ENCODE measurements around the gene FAM107B. TPM values are rescaled to one million over a fixed set of nuclear protein-coding genes. Genes with fewer than 3 reads are reported as not detected.

The FAM107B gene
- total RNA-seq, 2 experiments from 2014 or later, result 130 to 135 TPM

DNA sequence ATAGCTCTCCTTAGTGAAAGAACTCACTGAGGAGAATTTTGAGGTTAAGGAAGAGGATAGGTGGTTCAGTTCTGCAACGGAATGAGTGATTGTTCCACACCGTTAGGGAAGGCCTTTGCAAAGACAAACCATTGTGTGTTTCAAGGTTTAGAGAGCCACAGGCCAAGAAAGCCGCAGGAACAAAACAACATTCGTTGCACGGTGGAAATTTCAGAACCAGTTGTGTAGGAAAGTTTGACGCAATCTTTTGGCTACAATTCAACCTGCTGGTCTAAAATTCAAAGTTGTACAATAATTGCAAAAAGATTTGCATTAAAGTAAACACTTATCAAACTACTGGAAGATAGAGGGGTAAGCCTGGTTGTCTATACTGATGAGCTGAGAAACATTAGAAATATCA, 91.4 kb downstream of the FAM107B start:
- no peaks in the 10 kb centered on the region for H3K36me3 Mint-ChIP-seq (ENCODE audit: low read depth)
- CTCF ChIA-PET, result no interaction called here
- DNase-seq (no peak), ATAC-seq (no peak)
- no peak overlapping the region for H3K27ac Mint-ChIP-seq
- H3K4me3 Mint-ChIP-seq, result no peak overlapping the region
- H3K27me3 Mint-ChIP-seq (ENCODE audit: low read depth), result no peaks in the 10 kb centered on the region
- no peaks in the 10 kb centered on the region for H3K9me3 Mint-ChIP-seq (ENCODE audit: insufficient read depth)
- POLR2A ChIA-PET, result no interaction called here
- peaks cover under 1% of the 10 kb centered on the region for H3K4me1 Mint-ChIP-seq (ENCODE audit: low read depth)

DNA sequence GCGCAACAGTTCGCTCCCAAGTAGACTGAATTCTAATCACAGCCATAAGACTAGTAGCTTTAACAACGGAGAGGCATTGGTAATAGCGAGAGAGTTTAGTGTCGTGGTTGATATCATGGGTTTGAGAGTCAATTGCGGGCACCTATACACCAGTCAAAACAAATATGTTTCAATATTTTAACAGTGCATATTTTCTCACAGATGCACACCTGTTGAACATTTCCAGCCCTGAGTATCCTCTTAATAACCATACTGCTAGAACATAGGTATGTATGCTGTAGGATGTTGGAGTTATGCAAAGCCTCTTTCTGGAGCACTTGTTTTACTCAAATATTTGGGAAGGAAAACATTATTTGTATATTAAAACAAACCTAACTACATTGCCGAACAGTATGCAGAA, 92.9 kb downstream of the FAM107B start:
- H3K9me3 Mint-ChIP-seq (ENCODE audit: insufficient read depth), result no peaks in the 10 kb centered on the region
- ChIA-PET POLR2A (no interaction called here), CTCF (interaction anchor here (0.6 kb wide), 1 partner anchor 19 kb away, joined by 3 read pairs; no protein-coding TSS in a partner anchor)
- no peak for ATAC-seq
- no peaks in the 10 kb centered on the region for H3K4me1 Mint-ChIP-seq (ENCODE audit: low read depth)
- no peak for DNase-seq
- no peak overlapping the region for H3K4me3 Mint-ChIP-seq
- no peak overlapping the region for H3K27ac Mint-ChIP-seq
- no peaks in the 10 kb centered on the region for H3K27me3 Mint-ChIP-seq (ENCODE audit: low read depth)
- H3K36me3 Mint-ChIP-seq (ENCODE audit: low read depth), result no peaks in the 10 kb centered on the region

GRCh38 chr10:14681305-14681704, 93.4 kb downstream of the FAM107B start:
- Mint-ChIP-seq H3K4me3 (no peak overlapping the region), H3K27ac (no peak overlapping the region), H3K9me3 (ENCODE audit: insufficient read depth) (no peaks in the 10 kb centered on the region), H3K27me3 (ENCODE audit: low read depth) (no peaks in the 10 kb centered on the region), H3K4me1 (ENCODE audit: low read depth) (no peaks in the 10 kb centered on the region), H3K36me3 (ENCODE audit: low read depth) (no peaks in the 10 kb centered on the region)
- no peak for DNase-seq
- ATAC-seq, result no peak
- CTCF ChIA-PET, result interaction anchor here (0.6 to 1.1 kb wide), 2 partner anchors 19 to 61 kb away, joined by 3 read pairs; no protein-coding TSS in a partner anchor
- POLR2A ChIA-PET, result no interaction called here

DNA sequence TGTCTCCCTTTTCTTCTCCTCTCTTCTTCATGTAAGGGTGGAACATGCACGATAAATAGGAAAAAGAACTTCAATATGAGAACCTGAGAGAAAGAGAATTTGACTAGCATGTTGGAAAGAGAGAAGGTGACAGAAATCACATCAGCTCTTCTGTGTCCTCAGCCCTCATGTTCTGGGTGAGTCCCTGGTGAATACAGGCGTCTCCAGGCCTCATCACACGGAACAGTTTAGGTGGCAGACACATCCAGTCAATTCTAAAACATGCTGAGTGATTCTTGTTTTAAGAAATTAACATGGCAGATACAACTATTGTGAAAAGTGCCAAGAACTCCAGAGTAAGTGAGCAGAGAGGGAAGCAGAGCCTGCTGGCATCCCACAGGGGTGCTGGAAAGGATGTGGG, 96.1 kb downstream of the FAM107B start:
- ChIA-PET CTCF (no interaction called here), POLR2A (no interaction called here)
- Mint-ChIP-seq H3K4me3 (no peak overlapping the region), H3K27me3 (ENCODE audit: low read depth) (no peaks in the 10 kb centered on the region), H3K9me3 (ENCODE audit: insufficient read depth) (no peaks in the 10 kb centered on the region), H3K4me1 (ENCODE audit: low read depth) (no peaks in the 10 kb centered on the region), H3K27ac (no peak overlapping the region), H3K36me3 (ENCODE audit: low read depth) (no peaks in the 10 kb centered on the region)
- ATAC-seq (no peak), DNase-seq (no peak)

DNA sequence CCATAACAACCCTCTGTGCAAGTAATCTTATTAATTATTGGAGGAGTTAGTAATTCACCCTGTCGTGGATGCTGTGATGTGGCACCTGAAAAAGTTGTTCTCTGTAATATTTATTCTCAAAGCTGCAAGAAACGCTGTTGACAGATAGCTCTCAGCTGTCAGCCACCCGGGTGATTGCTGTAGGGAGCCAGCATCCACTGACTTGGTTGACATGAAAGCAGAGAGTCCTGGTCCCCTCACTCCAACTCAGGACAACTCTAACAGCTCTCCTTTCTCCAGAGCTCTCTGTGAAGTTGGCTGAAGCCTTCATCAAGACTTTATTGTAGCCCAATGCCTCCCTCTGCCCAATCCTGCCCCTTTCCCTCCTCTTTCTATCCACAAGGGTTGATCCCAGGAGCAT, 98.0 kb downstream of the FAM107B start:
- Mint-ChIP-seq H3K36me3 (ENCODE audit: low read depth) (no peaks in the 10 kb centered on the region), H3K9me3 (ENCODE audit: insufficient read depth) (no peaks in the 10 kb centered on the region), H3K4me3 (no peak overlapping the region), H3K27ac (no peak overlapping the region), H3K27me3 (ENCODE audit: low read depth) (peaks cover 5% of the 10 kb centered on the region), H3K4me1 (ENCODE audit: low read depth) (no peaks in the 10 kb centered on the region)
- POLR2A ChIA-PET, result no interaction called here
- CTCF ChIA-PET, result no interaction called here
- ATAC-seq, result no peak
- no peak for DNase-seq

DNA sequence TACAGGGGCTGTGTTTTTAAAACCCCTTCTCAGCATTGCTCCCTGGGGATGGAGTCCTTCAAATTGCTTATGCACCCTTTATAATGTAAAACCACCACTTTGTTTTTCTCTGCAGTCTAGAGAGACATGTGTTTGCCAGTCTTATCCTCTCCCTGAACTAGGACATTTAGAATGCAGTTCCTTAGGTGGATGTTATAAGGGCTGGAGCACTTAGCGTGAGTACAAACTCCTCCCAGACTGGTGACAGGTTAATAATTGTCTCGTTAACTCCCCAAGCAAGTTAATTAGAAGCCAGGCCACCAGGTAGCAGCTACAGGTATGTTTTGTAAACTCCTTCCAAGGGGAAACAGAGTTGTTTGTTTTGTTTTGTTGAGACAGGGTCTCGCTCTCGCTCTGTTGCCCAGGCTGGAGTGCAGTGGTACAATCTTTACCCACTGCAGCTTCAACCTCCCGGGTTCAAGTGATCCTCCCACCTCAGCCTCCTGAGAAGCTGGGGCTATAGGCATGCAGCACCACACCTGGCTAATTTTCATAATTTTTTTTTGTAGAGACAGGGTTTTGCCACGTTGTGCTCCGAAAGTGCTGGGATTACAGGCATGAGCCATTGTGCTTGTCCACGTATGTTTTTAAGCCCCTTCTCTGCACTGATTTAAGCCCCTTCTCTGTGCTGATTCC, 100.2 kb downstream of the FAM107B start:
- POLR2A ChIA-PET, result no interaction called here
- DNase-seq (no peak), ATAC-seq (no peak)
- Mint-ChIP-seq H3K27me3 (ENCODE audit: low read depth) (peaks cover 5% of the 10 kb centered on the region), H3K4me3 (no peak overlapping the region), H3K36me3 (ENCODE audit: low read depth) (no peaks in the 10 kb centered on the region), H3K4me1 (ENCODE audit: low read depth) (no peaks in the 10 kb centered on the region), H3K9me3 (ENCODE audit: insufficient read depth) (no peaks in the 10 kb centered on the region), H3K27ac (no peak overlapping the region)
- CTCF ChIA-PET, result no interaction called here

DNA sequence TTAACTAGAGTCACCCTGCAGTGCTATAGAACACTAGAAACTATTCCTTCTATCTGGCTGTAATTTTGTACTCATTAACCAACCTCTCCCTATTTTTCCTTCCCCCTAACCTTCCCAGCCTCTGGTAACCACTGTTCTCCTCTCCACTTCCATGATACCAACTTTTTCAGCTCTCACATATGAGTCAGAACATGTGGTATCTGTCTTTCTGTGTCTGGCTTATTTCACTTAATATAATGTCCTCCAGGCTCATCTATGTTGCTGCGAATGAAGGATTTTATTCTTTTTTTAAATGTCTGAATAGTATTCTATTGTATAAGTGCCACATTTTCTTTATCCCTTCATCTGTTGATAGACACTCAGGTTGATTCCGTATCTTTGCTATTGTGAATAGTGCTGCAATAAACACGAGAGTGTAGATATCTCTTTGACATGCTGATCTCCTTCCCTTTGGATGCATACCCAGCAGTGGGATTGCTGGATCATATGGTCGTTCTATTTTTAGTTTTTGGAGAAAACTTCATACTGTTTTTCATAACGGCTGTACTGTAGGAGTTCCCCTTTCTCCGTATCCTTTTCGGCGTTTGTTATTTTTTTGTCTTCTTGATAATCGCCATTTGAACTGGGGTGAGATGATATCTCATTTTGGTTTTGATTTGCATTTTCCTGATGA, 101.4 kb downstream of the FAM107B start:
- Mint-ChIP-seq H3K4me1 (ENCODE audit: low read depth) (no peaks in the 10 kb centered on the region), H3K4me3 (no peak overlapping the region), H3K36me3 (ENCODE audit: low read depth) (no peaks in the 10 kb centered on the region), H3K27me3 (ENCODE audit: low read depth) (peaks cover 5% of the 10 kb centered on the region), H3K9me3 (ENCODE audit: insufficient read depth) (no peaks in the 10 kb centered on the region), H3K27ac (no peak overlapping the region)
- ATAC-seq (no peak), DNase-seq (no peak)
- POLR2A ChIA-PET, result no interaction called here
- CTCF ChIA-PET, result no interaction called here

- CTCF ChIA-PET, result no interaction called here
- peaks cover 4% of the 10 kb centered on the region for H3K36me3 Mint-ChIP-seq (ENCODE audit: low read depth)
- H3K4me3 Mint-ChIP-seq, result no peak overlapping the region
Measured at GRCh38 chr10:14671386-14671831, 103.3 kb downstream of the FAM107B start.

DNA sequence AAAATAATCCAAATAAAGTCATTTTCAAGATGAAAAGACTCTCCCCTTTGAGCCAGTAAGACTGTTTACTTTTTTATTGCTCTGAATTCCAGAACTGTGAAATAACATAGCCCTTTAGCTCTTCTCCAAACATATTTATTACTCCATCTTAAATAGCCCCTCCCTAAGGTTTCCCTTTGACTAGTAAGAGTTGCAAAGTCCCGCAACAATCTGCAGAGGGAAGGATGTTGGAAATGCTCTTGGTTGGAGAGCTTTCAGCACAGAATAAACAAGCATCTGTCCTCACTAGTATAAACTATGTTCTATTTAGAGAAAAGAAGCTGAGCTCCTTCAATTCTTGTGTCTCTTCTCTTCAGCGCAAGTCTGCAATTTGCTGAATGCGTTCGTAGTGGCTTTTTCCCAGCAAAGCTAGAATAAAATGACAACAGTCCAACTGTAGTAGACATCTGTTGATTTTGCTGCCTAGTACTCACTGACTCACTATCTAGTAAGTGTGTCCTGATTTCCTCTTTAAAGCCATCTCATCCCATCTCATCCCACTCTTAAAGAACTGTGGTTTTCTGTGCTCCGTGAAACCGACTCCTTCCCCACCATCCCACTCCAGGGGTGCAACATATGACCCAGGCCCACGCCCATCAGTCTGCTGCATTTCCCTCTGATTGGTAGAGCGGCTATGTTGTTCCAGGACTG, 104.0 kb downstream of the FAM107B start:
- no peaks in the 10 kb centered on the region for H3K4me1 Mint-ChIP-seq (ENCODE audit: low read depth)
- POLR2A ChIA-PET, result no interaction called here
- ATAC-seq (no peak), DNase-seq (no peak)
- no peak overlapping the region for H3K27ac Mint-ChIP-seq
- peaks cover 5% of the 10 kb centered on the region for H3K27me3 Mint-ChIP-seq (ENCODE audit: low read depth)
- no peak overlapping the region for H3K4me3 Mint-ChIP-seq
- H3K9me3 Mint-ChIP-seq (ENCODE audit: insufficient read depth), result peaks cover 14% of the 10 kb centered on the region
- peaks cover 7% of the 10 kb centered on the region for H3K36me3 Mint-ChIP-seq (ENCODE audit: low read depth)
- CTCF ChIA-PET, result no interaction called here

More at GRCh38 chr10:14671386-14671831, 103.3 kb downstream of the FAM107B start:
- Mint-ChIP-seq H3K27me3 (ENCODE audit: low read depth) (peaks cover 5% of the 10 kb centered on the region), H3K27ac (no peak overlapping the region), H3K4me1 (ENCODE audit: low read depth) (no peaks in the 10 kb centered on the region), H3K9me3 (ENCODE audit: insufficient read depth) (peaks cover 8% of the 10 kb centered on the region)
- no peak for ATAC-seq
- POLR2A ChIA-PET, result no interaction called here
- DNase-seq, result no peak

DNA sequence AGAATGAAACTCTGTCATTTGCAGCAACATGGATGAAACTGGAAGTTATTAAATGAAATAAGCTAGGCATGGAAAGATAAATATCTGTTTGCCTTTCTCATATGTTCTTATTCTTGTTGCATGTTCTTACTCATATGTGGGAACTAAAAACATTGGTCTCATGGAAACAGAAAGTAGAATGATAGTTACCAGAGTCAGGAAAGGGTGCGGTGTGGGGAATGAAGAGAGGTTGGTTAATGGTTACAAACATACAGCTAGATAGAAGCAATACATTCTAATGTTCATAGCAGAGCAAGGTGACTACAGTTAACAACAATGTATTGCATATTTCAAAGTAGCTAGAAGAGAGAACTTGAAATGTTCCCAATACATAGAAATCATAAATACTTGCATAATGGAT, 105.1 kb downstream of the FAM107B start:
- H3K9me3 Mint-ChIP-seq (ENCODE audit: insufficient read depth), result peaks cover 16% of the 10 kb centered on the region
- CTCF ChIA-PET, result no interaction called here
- ATAC-seq, result no peak
- no peak overlapping the region for H3K4me3 Mint-ChIP-seq
- POLR2A ChIA-PET, result no interaction called here
- no peaks in the 10 kb centered on the region for H3K4me1 Mint-ChIP-seq (ENCODE audit: low read depth)
- peaks cover 10% of the 10 kb centered on the region for H3K36me3 Mint-ChIP-seq (ENCODE audit: low read depth)
- H3K27ac Mint-ChIP-seq, result no peak overlapping the region
- DNase-seq, result no peak
- H3K27me3 Mint-ChIP-seq (ENCODE audit: low read depth), result peaks cover 5% of the 10 kb centered on the region

DNA sequence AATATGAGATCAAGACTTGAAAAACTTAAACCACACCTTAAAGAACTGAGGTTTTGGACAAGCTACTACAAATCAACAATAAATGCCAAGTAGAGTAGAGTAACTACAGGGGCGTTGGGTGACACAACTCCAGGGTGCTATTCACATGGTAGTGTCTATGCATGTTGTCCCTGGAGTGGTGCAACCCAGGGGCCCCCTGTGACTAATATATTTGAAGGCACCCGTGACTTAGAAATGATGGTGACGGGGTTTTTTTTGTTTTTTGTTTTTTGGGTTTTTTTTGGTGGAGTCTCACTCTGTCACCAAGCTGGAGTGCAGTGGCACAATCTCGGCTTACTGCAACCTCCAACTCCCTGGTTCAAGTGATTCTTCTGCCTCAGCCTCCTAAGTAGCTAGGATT, 106.9 kb downstream of the FAM107B start:
- peaks cover 10% of the 10 kb centered on the region for H3K36me3 Mint-ChIP-seq (ENCODE audit: low read depth)
- H3K27ac Mint-ChIP-seq, result no peak overlapping the region
- peaks cover 20% of the 10 kb centered on the region for H3K9me3 Mint-ChIP-seq (ENCODE audit: insufficient read depth)
- POLR2A ChIA-PET, result interaction anchor here (0.6 kb wide), 1 partner anchor 9 kb away, joined by 3 read pairs; no protein-coding TSS in a partner anchor
- CTCF ChIA-PET, result interaction anchor here (1.8 kb wide), 1 partner anchor 125 kb away, joined by 3 read pairs; no protein-coding TSS in a partner anchor
- no peak for ATAC-seq
- H3K4me3 Mint-ChIP-seq, result no peak overlapping the region
- H3K27me3 Mint-ChIP-seq (ENCODE audit: low read depth), result peaks cover 2% of the 10 kb centered on the region
- DNase-seq, result no peak
- H3K4me1 Mint-ChIP-seq (ENCODE audit: low read depth), result no peaks in the 10 kb centered on the region

GRCh38 chr10:14667280-14667679, 107.4 kb downstream of the FAM107B start:
- Mint-ChIP-seq H3K36me3 (ENCODE audit: low read depth) (peaks cover 10% of the 10 kb centered on the region), H3K27ac (no peak overlapping the region), H3K4me1 (ENCODE audit: low read depth) (no peaks in the 10 kb centered on the region), H3K4me3 (no peak overlapping the region), H3K27me3 (ENCODE audit: low read depth) (no peaks in the 10 kb centered on the region), H3K9me3 (ENCODE audit: insufficient read depth) (peaks cover 20% of the 10 kb centered on the region)
- no peak for ATAC-seq
- CTCF ChIA-PET, result interaction anchor here (1.8 kb wide), 1 partner anchor 124 kb away, joined by 3 read pairs; no protein-coding TSS in a partner anchor
- no peak for DNase-seq
- POLR2A ChIA-PET, result no interaction called here
